ENCODE measurements around the gene TNFRSF12A. TPM values are rescaled to one million over a fixed set of nuclear protein-coding genes. Genes with fewer than 3 reads are reported as not detected.

The TNFRSF12A gene
- total and polyA plus RNA-seq, 9 of the 15 experiments (the other 6 are each of a cell fraction or from before 2014, with no cell fraction given), result 0.41 to 61.8 (median 26.5) TPM

DNA sequence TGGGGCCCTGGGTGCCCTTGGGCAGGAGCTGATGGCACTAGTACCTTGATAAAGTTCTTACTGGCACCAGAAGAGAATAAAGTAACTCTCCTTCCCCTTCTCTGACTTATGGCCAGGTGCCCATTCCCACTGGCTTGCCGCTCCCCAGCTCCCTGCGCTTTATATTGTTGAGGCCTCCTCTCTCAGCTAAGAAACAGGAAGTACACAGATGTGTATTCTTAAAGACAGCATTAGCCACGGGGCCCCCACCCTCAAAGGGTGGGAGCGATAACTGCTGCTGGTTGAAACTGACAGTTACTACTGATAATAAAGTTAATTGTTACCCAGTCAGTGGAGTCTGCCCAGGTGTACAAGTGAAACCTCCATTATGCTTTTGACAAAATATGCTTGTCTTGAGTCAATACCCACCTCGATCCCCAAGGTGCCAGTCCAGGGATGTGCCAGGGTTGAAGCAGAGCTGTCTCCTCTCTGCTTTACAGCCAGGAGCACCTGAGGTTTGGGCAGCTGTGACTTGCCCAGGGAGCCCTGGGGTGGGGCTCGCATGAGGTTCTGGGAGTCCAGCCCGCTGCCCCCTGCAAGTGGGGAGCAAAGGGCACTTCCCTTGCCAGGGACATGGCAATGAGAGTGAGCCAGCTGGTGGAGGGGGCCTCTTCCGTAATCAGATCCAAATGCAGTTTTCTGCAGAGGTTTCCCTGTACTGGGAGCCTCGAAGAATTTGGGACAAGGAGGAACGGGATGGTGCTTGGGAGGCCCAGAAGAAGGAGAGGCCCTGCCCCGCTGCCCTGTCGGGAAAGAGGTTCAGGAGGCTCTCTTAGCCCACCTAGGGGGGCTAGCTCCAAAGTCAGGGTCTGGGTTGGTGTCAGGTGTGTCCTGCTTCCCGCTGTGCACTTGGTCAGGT is 12.9 kb upstream of the TNFRSF12A start (continued):
- TF ChIP-seq NEUROD1 (IDR thresholded peaks at IDR 0.05; ENCODE audit: borderline replicate concordance, low read depth, low read length, partially characterized antibody), result no peak
- no peak for TF ChIP-seq ZNF507 (tag; conservative IDR thresholded peaks at IDR 0.05)
- TF ChIP-seq NCOR1 (IDR thresholded peaks at IDR 0.05), result no peak
- no peak for TF ChIP-seq SLC30A9 (CRISPR knock-in tag; IDR thresholded peaks at IDR 0.05)
- TF ChIP-seq ZBTB49 (CRISPR knock-in tag; IDR thresholded peaks at IDR 0.05; ENCODE audit: borderline replicate concordance), result no peak
- TF ChIP-seq ILF3 (IDR thresholded peaks at IDR 0.05; ENCODE audit: borderline replicate concordance), result no peak
- TF ChIP-seq EP300 (IDR thresholded peaks at IDR 0.05; ENCODE audit: low read length), result peak; percentile 75
- TF ChIP-seq TOE1 (IDR thresholded peaks at IDR 0.05; ENCODE audit: borderline replicate concordance), result no peak
- TF ChIP-seq TOE1 (CRISPR knock-in tag; IDR thresholded peaks at IDR 0.05; ENCODE audit: borderline replicate concordance, low read depth), result no peak
- TF ChIP-seq, protein P1, sequence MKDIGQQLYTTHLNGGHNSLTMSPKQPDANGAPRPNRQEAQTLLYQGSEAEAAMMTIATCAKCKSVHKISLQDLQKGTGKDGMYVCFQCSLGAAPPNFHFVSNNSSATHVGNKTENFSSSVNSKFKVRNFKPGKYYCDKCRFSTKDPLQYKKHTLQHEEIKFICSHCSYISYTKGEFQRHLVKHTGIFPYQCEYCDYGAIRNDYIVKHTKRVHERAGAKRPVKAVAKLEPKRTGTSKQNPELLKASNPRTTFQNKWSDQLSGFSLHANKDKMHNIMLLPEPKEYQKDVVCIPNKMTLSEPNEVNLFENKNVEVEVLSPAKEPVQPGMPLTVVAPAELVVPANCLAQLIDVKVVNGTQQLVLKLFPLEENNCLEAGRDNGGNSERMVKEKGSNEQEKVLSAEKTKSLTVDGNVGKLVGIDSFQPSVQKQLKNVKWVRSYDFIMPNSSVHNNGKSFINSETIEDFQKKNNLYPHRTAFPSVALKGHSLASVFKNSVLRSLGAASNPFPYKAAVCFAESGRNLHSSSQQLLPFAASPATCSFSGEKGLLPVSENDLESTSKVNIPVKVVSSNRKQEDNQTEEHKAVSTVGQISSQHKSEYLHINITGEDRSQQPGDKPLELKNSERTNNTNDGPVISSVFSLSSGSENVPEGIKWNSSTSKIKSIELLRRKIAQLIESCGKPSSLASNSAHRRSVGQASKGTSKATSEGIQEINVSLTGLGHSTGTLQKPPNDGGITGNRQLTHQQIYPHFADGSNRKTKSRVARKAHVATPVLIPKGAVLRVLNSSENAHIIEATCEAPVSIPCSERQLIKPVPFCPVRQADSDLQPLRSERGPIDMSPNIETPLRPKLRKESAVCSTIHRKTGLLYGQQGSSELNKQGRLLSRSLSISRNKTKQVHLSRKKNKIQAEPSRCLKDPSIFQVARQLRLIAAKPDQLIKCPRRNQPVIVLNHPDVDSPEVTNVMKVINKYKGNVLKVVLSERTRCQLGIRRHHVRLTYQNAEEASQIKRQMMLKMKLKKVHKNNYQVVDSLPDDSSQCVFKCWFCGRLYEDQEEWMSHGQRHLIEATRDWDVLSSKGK (CRISPR knock-in tag; IDR thresholded peaks at IDR 0.05), result no peak
- TF ChIP-seq ELF2 (CRISPR knock-in tag; IDR thresholded peaks at IDR 0.05), result no peak
- TF ChIP-seq GABPA (tag; conservative IDR thresholded peaks at IDR 0.05; ENCODE audit: low read depth), result 0 out of 2 replicates have a peak, but pooled peaks have one; percentile 28
- TF ChIP-seq PPARD (CRISPR knock-in tag; IDR thresholded peaks at IDR 0.05), result no peak
- no peak for TF ChIP-seq ZNF253 (CRISPR knock-in tag; conservative IDR thresholded peaks at IDR 0.05)
- TF ChIP-seq ETV5 (CRISPR knock-in tag; IDR thresholded peaks at IDR 0.05; ENCODE audit: low read depth), result no peak
- TF ChIP-seq RAD21 (CRISPR knock-in tag; conservative IDR thresholded peaks at IDR 0.05 in 1 of 2, IDR thresholded peaks at IDR 0.05 in 1 of 2), result 0 out of 4 replicates have a peak, but pooled peaks of 1 of the 2 experiments have one; percentile 10
- no peak for TF ChIP-seq POLR3A (IDR thresholded peaks at IDR 0.05; ENCODE audit: borderline replicate concordance, extremely low read depth, insufficient read depth, insufficient read length)
- TF ChIP-seq SIX5 (IDR thresholded peaks at IDR 0.05; ENCODE audit: borderline replicate concordance in 1 of 2, insufficient read depth in 1 of 2, low read depth in 1 of 2, low read length in 2 of 2), result no peak
- peak; percentile 42; the same call in 1 of the 2 replicates for TF ChIP-seq JUND (IDR thresholded peaks at IDR 0.05; ENCODE audit: borderline replicate concordance, low read depth, low read length)
- no peak for TF ChIP-seq JUND (tag; IDR thresholded peaks at IDR 0.05; ENCODE audit: borderline replicate concordance, low read depth, low read length)
- TF ChIP-seq PTBP1 (IDR thresholded peaks at IDR 0.05; ENCODE audit: low read depth, low read length), result no peak
- TF ChIP-seq OTX1 (CRISPR knock-in tag; IDR thresholded peaks at IDR 0.05), result no peak

Data from K562 (cell line).